Tongue (tissue), 2 donors: ENCODE measurements around the gene CA10. TPM values are rescaled to one million over a fixed set of nuclear protein-coding genes. Genes with fewer than 3 reads are reported as not detected.

Experiments
- DNase-seq: peaks from one replicate; pipeline ENCODE4 v3.0.0-alpha.2; 2015
- total RNA-seq: library from RNA; depleted of rRNA; stranded (reverse); fragments of >200 nt; gene quantifications from one replicate; pipeline ENCODE4 v1.2.3, GENCODE V29; 2014

Gene CA10
- total RNA-seq, 1 donor from 2014 or later: 1.2 TPM

DNA sequence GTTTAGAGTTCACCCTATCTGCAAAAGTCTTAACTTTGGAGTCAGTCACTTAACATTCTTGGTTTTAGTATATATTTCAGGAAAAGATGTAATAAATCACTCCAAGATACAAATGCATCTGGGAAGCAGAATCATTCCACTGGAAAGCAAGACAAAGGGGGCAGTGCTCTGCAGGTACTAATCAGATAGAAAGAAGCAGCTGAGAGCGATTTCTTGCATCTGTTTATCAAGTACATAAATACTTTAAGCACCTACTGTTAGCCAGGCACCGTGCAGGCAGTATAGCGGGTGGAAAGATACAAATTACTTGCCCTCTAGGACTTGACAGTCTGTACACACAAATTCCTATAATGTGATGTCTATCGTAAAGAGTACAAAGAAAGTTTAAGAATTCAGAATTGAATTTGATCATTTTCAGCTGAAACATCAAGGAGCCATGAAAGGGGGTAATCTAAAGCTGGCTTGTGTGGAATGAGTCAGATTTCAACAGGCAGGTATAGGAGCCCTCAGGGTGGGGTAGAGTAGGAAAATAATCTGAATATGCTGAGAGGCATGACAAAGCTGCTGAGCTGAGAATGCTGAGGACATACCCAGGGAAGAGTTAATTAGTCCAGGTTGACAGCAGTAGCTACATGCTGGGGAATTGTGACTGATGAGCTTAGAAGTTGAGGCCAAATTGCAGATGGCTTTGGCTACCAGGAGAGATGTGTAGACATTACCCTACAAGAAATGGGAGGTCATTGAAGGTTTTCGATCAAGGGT lies 110.2 kb downstream of the CA10 start:
- peak; percentile 5 for DNase-seq

DNA sequence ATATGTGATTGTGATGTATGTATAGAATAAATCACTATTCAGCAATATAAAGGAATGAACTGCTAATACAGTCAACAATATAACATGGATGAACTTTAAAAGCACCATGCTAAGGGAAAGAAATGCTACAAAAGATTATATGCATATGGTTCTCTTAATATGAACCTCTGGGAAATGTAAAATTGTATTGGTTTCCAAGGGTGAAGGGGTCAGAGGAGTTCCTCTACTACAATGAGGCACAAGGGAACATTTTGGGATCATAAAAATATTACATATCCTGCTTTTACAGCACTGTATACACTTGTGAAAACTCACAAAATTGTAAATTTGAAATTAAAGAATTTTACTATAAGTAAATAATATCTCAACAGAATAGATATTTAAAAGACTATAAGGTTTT lies 111.4 kb downstream of the CA10 start:
- DNase-seq: peak; percentile 20

DNA sequence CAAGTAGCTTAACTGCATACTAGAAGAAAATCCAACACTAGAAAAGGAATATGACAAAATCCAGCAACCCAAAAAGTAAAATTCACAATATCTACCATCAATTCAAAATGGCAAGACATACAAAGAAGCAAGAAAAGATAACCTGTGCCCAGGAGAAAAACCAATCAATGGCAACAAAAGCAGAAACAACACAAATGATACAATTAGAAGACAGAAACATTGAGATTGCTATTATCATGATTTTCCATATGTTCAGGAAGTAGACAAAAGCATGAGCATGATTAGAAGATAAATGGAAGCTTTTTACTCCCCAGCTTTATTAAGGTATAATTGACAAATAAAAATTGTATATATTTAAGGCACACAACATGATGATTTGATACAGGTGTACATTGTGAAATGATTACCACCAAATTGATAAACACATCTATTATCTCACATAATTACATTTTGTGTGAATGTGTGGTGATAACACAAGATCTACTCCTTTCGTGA lies 117.3 kb downstream of the CA10 start:
- no peak for DNase-seq

DNA sequence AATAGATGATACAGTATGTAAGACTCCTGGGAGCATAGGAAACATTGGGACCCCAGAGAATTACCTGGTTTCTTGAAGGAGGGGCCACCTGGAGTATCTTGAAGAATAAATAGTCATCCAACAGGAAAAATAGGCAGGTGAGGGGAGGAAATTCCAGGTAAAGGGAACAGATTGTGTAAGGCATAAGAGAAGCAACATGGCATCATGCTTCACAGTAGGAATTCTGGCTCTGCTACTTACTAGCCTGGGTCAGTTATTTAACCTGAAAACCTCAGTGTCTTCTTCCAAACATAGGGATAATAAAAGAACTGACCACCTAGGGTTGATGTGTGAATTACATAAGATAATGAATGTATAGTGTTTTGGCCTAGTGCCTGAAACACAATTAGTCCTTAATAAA lies 122.1 kb downstream of the CA10 start:
- DNase-seq: no peak

DNA sequence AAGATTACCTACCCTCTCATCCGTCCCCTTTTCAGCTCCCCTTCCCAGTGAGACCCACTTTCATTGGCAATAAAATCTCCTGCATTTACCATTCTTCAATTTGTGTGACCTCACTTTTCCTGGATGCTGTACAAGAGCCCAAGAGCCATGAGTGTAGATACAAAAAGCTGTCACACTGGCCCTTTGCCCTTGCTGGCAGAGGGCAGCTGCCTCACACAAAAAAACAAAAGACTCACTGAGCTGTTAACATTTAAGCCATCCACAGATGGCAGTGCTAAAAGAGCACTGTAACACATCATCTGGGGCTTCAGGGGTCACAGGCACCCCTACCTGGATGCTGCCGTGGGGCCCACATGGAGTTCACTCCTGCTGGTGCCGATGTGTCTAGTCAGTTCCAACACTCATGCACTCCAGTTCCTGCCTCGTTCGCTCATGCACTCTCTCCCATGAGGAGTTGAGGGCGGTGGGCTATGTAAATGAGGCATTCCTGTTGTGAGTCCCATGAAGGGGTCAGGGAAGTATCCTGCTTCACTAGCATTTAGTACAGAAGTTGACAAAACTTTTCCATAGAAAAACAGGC lies 123.1 kb downstream of the CA10 start:
- DNase-seq: peak; percentile 7

DNA sequence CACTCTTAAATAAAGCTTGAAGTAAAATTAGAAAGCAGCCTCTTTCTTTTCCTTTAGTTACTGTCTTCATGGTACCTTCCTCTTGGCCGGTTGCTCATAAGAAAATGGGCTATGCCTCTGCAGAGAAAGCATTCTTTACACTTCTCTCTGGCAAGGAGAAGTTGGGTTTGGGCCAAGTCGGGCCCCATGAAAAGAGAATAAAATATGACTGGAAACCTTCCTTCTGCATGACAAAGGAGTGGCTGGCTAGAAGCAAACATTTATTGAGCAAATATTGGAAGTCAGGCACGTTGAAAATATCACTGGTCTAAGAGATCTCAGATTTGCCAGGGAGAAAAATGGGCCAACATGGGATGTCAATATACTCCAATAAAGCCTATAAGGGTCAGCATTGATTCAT lies 126.1 kb downstream of the CA10 start:
- no peak for DNase-seq

DNA sequence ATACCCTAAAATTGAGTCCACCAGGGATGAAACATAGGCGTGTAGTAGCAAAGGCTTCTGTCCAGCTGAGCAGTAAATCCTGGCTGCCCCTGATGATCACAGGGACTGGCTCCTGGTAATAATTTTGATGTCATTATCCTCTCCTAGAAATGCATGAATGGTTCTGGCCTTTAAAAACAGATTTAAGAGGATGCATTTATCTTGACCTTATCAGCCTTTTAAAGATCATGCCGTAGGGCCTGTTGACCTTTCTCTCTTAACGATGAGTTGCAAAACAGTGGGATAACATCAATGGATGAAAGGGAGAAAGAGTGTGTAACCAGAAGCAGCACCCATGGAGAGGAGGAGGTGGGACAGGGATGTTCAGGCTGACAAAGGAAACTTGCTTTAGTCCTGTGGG lies 128.5 kb downstream of the CA10 start:
- no peak for DNase-seq

DNA sequence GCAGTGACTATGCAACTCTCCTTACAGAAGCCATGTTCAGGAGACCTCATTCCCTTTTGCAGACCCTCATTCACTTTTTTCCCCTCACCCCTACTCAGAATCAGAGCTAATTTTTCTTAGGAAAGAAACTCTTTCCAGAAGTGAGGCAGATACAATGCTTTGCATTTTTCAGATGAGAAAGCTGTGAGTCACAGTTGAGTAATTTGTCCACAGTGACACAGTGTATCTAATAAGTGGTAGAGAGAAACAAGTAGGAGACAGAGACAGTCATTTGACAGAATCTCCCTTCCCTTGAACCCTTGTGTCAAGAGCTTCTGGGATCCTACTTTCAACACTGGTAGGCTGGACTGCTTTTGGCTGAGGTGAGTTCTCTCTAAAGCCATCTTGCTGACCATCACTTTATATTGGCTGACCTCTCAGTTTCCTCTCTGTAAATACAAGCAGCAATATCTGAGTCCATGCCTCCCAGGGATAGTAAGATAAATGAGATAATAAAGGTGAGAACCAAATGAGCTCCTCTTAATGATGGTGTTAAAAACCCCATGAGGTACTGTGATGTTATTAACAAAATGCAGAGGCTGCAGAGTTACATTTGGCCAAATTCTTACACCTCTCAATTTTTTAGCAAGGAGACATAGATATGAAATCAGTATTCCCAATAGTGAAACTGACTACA lies 130.8 kb downstream of the CA10 start:
- no peak for DNase-seq

DNA sequence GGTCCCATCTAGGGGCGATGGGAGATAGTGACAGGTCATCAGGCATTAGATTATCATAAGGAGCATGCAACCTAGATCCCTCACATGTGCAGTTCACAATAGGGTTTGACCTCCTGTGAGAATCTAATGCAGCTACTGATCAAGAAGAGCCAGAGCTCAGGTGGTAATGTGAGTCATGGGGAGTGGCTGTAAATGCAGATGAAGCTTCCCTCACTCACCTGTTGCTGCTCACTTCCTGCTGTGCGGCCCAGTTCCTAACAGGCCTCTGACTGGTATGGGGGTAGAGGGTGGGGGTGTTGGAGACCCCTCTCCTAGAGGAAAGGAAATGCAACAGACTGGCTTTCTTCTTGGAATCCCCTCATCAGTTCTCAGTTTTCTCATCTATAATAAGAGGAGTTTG lies 131.4 kb downstream of the CA10 start:
- no peak for DNase-seq

DNA sequence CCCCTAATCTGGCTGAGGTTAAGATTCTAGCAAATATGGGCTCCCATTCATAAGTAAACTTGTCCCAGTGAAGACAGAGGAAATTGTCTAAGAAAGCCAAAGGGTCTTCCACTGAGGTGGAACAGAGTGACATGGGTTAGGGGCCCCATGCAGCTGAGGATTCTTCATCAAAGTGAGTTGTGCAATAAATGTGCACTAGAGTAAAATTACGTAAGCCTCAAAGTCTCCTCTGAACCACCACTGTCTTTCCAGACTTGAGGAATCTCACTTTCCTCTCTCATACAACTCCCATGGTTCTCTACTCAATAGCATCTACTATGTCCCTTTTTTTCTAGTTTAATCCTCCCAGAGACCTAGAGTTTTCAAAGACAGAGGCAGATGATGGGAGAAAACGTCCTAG lies 132.4 kb downstream of the CA10 start:
- no peak for DNase-seq

DNA sequence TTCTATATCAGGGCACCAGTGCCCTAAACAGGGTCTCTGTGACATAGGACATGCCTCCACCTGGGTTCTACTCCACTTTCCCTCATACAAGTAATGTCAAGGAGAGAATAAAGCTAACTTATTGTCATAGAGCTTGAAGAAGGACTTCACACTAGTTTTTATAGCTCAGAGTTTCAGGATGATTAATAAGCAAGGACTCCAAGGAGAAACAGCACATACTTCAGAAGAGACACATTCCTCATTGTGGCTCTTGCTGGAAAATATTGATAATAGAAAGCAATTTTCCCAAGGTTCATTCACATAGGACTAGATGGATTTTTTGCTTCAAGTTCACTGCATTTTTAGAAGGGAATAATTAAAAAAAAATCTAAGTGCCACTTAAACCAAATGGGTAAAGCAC lies 133.3 kb downstream of the CA10 start:
- DNase-seq: no peak

DNA sequence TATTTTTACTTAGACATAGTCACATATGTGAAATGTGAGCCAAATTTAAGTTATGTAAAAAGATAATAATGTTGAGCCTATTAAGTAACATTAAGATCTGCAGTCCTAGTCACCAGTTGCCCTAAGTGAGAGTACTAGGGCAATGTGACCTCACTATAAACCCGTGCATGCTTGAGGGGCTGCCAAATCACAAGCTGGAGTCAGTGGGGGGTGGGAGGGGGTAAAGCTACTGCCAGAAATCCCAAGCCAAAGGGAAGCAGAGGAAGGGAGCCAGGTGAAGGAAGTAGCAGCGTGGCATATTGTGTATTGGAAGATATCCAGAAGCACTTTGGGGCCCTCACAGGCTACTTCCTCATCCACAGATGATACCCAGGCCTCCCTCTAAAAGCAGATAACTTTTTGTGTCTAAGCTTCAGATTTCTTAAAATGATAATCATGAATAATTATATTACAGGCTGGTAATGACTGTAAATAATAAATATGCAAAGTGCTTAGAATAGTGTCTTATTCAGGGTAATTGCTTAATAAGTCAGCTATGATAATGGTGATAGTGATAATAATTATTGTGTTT lies 134.1 kb downstream of the CA10 start:
- DNase-seq: peak; percentile 25

DNA sequence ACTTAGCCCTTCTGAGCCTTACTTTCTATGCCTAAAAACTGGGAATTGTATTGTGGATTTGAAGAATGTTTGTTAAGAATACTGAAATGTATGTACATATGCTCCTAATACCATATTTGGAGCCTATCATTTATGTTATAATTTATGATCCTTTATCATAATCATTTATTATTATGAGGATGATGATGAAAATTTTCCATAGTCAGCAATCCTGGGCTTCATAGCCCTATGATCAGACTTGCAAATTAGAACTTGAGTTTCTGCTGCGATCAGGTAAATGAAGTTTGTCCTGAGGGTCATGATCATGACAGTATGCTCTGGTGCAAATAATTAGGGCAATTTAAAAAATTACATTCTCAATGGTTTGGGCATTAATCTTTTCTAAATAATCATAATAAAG lies 147.4 kb downstream of the CA10 start:
- no peak for DNase-seq

DNA sequence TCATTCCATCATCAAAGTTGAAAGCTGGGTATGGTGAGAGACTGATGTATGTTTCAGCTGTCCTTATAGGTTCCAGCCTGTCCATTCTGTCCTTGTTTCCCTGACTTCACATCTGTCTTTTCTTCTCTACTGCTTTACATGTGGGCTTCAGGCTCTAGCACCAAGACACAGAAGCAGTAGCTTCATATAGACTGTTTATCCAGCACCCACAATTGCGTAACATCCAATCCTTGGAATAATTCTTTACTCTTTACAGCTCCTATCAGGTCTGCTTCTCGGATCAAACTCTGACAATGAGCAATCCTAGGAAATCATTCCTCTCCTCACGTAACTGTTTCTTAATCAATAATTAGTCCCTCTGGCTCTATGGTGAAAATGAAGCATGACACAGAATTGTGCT lies 158.9 kb downstream of the CA10 start:
- no peak for DNase-seq

DNA sequence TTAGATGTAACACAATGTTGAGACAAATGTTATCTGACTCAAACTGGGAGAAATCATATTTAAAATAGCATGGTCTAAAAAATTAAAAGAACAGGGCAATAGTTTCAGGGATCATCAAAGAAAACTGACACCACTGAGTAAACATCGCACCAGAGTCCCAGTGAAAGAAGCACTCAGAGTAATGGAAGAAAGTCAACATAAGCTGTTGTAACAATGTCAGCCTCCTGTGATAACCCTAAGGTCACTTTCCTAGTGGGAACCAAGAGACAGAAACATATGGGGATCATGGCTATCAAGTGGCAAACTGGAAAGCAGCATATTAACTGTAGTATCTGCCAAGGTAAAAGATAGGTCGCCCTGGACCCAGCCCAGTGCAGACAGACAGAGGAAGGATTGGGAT lies 160.8 kb downstream of the CA10 start:
- DNase-seq: no peak

DNA sequence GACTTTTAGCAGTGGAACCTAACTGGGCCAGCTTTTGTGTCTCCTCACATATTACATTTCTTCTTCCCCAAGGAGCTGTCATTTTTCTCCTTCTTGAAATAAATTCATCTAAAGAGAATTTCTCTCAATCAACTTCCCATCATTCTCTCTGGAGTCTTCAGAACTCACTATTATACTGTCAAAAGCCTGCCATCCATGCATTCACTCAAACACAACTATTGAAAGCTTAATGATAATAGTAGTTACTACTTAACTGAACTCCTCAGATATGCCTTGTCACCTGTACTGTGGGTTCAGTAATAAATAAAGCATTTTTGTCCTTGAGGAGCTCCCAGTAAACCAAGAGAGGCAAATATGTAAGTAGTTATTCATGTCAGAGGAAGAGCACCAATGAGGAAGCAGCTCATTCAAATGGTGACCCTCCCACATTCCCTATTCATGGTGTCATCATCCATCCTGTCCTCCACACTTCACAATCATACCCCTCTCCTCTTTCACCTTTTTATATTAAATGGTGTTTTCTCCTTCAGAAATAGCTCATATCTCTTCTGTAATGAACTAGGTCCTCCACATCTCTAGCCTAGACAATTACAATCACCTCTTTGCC lies 162.6 kb downstream of the CA10 start:
- no peak for DNase-seq

DNA sequence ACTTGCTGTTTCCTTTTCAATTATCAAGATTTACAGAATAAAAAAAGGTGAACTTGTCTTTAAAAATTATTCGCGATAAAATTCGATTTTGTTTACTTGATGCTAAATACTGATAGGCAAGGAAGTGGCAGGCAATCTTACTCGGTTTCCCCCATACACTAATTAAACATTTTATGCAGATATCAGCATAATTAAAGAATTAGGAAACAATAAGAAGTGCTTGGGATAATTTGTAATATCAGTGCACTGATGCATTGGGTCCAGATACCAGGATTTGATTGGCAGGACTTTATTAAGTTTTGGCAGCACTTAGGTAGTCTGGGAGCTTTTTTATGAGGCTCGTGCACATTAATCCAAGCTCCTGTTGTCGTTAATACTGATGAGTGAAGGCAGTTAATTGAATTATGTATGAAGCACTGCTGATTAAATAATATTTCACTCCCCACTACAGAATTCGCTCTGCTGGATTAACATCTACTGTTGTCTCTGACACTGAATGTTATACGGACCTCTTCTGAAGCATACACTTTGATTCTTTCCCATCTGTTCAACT lies 165.6 kb downstream of the CA10 start:
- DNase-seq: no peak

DNA sequence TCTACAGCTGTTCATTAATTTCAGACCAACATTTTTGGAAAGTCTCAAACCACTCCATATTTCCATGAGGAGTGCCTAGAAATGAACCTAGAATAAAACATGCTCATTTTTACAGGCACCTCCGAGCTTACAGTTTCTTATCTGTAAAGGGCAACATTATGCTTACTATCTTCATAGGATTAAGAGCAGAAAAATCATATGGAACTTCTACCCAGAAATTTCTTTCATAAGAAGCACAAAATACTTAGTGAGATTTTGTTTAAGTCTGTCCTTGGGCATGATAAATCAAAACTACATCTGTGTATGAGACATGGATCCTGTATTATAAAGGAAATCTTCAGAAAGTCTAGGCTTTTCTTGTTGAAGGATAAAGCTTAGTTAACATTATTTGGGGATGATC lies 187.4 kb downstream of the CA10 start:
- DNase-seq: no peak

DNA sequence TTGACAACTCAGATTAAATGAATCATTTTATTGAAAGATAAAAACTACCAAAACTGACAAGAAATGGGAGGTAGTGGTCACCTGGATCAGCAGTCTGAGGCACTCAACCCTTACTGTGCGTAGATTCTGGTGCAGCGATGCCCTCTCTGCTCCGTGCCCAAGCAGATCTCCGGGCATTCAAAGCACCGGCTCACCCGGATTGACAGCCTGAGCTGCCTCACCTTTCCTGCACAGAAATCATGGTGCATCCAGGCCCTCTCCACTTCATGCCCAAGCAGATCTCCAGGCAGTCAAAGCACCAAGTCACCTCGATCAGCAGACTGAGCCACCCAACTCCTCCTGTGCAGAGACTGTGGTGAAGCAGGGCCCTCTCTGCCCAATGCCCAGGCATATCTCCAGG lies 196.8 kb downstream of the CA10 start:
- no peak for DNase-seq

DNA sequence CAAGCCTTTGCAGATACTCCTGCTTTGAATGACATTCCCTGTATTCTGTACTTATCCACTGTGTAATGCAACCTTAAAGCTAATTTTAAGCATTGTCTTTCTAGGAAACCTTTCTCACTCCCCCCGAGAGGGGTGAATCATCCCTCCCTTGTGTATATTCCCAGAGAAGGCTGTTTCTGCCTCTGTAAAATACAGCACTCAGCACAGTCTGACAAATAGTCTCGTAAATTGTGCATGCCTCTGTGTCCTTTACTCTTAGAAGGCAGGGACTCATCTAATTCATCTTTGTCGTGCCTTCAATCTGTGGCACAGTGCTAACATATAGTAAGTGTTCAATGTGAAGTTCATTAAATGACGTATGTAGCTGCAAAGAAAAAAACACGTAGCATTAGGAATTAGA lies 200.7 kb downstream of the CA10 start:
- DNase-seq: no peak

DNA sequence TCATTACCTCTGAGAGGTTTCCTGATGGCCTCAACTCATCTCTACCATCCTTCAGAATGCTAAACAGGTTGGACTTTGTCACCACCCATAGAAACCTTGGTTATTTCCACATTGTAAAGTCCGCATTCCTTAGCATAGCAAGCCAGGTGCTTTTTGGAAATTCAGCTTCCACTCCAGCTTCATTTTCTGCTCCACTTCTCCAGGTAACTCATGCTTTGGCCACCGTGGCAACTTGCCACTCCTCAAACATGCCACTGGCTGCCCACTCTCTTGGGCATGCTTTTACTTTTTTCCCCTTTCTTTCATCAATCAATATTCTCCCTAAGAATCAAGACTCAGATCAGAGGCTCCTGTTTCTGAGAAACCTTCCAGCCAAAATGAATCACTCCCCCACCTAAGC lies 203.3 kb downstream of the CA10 start:
- DNase-seq: no peak

DNA sequence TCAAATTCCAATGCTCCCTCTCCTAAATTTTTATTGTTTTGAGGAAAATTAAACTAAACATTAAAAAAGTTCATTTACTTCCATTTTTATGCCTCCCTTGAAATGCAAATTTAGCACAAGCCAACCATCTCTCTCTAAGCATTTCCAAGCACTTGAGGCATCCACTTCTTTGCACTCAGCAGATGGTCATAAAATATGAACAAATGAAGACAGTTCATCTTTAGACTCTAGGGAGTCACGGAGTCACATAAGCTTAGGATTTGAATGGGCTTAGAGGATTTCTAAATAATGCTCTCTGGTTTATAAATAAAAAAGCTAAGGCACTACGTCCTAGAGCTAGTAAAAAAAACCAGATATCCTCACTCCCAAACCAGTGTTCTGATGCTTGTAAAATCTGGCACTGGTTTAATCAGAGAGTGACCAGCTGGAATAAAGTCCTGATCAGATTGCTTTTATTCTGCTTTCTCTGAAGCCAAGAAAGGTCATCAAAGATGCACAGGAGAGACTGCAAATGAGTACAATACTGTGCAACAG lies 204.2 kb downstream of the CA10 start:
- DNase-seq: peak; percentile 27
